Measurements from ENCODE around the gene CRIM1.

- TF ChIP-seq SIN3A (IDR thresholded peaks at IDR 0.05; ENCODE audit: borderline replicate concordance, insufficient read depth, low read length) (no peak), POLR2AphosphoS5 (IDR thresholded peaks at IDR 0.05; ENCODE audit: low read depth, low read length) (no peak), TAF1 (IDR thresholded peaks at IDR 0.05; ENCODE audit: borderline replicate concordance, insufficient read depth, low read length) (no peak), REST (IDR thresholded peaks at IDR 0.05; ENCODE audit: insufficient read depth in 1 of 2, low read depth in 2 of 2, low read length in 2 of 2) (no peak)
Measured at GRCh38 chr2:36354811-36355150, 797 bp upstream of the CRIM1 start.
